AG04450 (cell line): ENCODE data around the gene LTBP1. TPM values are rescaled to one million over a fixed set of nuclear protein-coding genes. Genes with fewer than 3 reads are reported as not detected.

Experiments used
- CTCF ChIA-PET: fragments of 300-600, 350-600 bp; formaldehyde crosslinking; extraction: SDS; loops from one replicate; lab custom pipeline; 2022; ENCODE audit warnings: antibody characterized with exemption, inconsistent platforms; lab: Charles Lee
- POLR2A ChIA-PET: fragments of 350-600 bp; formaldehyde crosslinking; extraction: SDS; loops from one replicate; lab custom pipeline; 2021; ENCODE audit warnings: antibody characterized with exemption, inconsistent platforms; lab: Yijun Ruan, JAX
- DNase-seq: peaks from one replicate; pipeline ENCODE4 v3.0.0-alpha.2; 2011; ENCODE audit warnings: low read depth, low spot score
- H3K27ac ChIP-seq: one replicate; pipeline ENCODE4 v1.5.1; 2012; ENCODE audit warnings: low read depth, low read length, control low read depth
- H3K27me3 ChIP-seq: one replicate; pipeline ENCODE4 v1.6.0; 2012; ENCODE audit warnings: low read length; ENCODE audit not compliant: control insufficient read depth, insufficient read depth
- H3K4me3 ChIP-seq: 2 replicates; pipeline ENCODE4 v1.5.1; 2011; ENCODE audit warnings: mild to moderate bottlenecking, low read depth, low read length, control low read depth
- H3K9me3 ChIP-seq: 2 replicates; pipeline ENCODE4 v1.5.1; 2012; ENCODE audit warnings: low read length; ENCODE audit not compliant: control insufficient read depth, insufficient read depth
- CTCF ChIP-seq: IDR thresholded peaks from 2 replicates; pipeline ENCODE4 v1.5.1; 2011; ENCODE audit warnings: low read depth, low read length, control low read depth, inconsistent platforms
- polyA plus RNA-seq: library from polyadenylated mRNA; depleted of rRNA; stranded (reverse); fragments of >200 nt; gene quantifications from 2 replicates; pipeline ENCODE4 v1.2.3, GENCODE V29; 2011

The LTBP1 gene
- polyA plus RNA-seq, 1 experiment, result 517 TPM

- no peak overlapping the region for H3K4me3 ChIP-seq
- ChIA-PET CTCF (no interaction called here), POLR2A (no interaction called here)
- no peak for TF ChIP-seq CTCF
- no peak overlapping the region for H3K27ac ChIP-seq
- H3K27me3 ChIP-seq, result no peaks in the 10 kb centered on the region
- H3K9me3 ChIP-seq, result no peaks in the 10 kb centered on the region
- no peak for DNase-seq
Measured at GRCh38 chr2:33221046-33221784, 274.5 kb downstream of the LTBP1 start.

- TF ChIP-seq CTCF, result no peak
- POLR2A ChIA-PET, result no interaction called here
- H3K27me3 ChIP-seq, result no peaks in the 10 kb centered on the region
- DNase-seq, result no peak
- no peak overlapping the region for H3K27ac ChIP-seq
- CTCF ChIA-PET, result no interaction called here
- H3K4me3 ChIP-seq, result no peak overlapping the region
- no peaks in the 10 kb centered on the region for H3K9me3 ChIP-seq
Measured at GRCh38 chr2:33222309-33222708, 275.6 kb downstream of the LTBP1 start.

- Histone ChIP-seq H3K9me3 (no peaks in the 10 kb centered on the region), H3K4me3 (no peak overlapping the region), H3K27me3 (no peaks in the 10 kb centered on the region), H3K27ac (no peak overlapping the region)
- no peak for TF ChIP-seq CTCF
- CTCF ChIA-PET, result no interaction called here
- no peak for DNase-seq
- POLR2A ChIA-PET, result no interaction called here
Measured at GRCh38 chr2:33223856-33224255, 277.1 kb downstream of the LTBP1 start.

GRCh38 chr2:33225350-33225749, 278.6 kb downstream of the LTBP1 start:
- no peaks in the 10 kb centered on the region for H3K27me3 ChIP-seq
- no peaks in the 10 kb centered on the region for H3K9me3 ChIP-seq
- no peak for TF ChIP-seq CTCF
- POLR2A ChIA-PET, result no interaction called here
- no peak overlapping the region for H3K27ac ChIP-seq
- CTCF ChIA-PET, result no interaction called here
- DNase-seq, result no peak
- H3K4me3 ChIP-seq, result no peak overlapping the region

GRCh38 chr2:33226546-33226945, 279.8 kb downstream of the LTBP1 start:
- ChIA-PET POLR2A (no interaction called here), CTCF (no interaction called here)
- no peak for DNase-seq
- H3K9me3 ChIP-seq, result no peaks in the 10 kb centered on the region
- no peaks in the 10 kb centered on the region for H3K27me3 ChIP-seq
- no peak for TF ChIP-seq CTCF
- H3K4me3 ChIP-seq, result no peak overlapping the region
- H3K27ac ChIP-seq, result no peak overlapping the region
